HFF-Myc (cell line): ENCODE results near the gene ZFP14.

Experiments used
- DNase-seq: peaks from one replicate; pipeline ENCODE4 v3.0.0-alpha.2; 2011; ENCODE audit warnings: low read depth; ENCODE audit errors: extremely low read depth
- H3K4me3 ChIP-seq: replicated peaks from 2 replicates; pipeline ENCODE4 v1.5.1; 2011; ENCODE audit warnings: low read depth, mild to moderate bottlenecking, control low read depth, low read length
- TF ChIP-seq, protein P1 (sequence below): IDR thresholded peaks from 2 replicates; pipeline ENCODE4 v1.5.1; 2012; ENCODE audit warnings: mild to moderate bottlenecking, low read depth, low read length, control low read depth; ENCODE audit errors: missing control alignments

Gene ZFP14

GRCh38 chr19:36417752-36418286 is 38.8 kb upstream of the ZFP14 start:
- TF ChIP-seq, protein P1, sequence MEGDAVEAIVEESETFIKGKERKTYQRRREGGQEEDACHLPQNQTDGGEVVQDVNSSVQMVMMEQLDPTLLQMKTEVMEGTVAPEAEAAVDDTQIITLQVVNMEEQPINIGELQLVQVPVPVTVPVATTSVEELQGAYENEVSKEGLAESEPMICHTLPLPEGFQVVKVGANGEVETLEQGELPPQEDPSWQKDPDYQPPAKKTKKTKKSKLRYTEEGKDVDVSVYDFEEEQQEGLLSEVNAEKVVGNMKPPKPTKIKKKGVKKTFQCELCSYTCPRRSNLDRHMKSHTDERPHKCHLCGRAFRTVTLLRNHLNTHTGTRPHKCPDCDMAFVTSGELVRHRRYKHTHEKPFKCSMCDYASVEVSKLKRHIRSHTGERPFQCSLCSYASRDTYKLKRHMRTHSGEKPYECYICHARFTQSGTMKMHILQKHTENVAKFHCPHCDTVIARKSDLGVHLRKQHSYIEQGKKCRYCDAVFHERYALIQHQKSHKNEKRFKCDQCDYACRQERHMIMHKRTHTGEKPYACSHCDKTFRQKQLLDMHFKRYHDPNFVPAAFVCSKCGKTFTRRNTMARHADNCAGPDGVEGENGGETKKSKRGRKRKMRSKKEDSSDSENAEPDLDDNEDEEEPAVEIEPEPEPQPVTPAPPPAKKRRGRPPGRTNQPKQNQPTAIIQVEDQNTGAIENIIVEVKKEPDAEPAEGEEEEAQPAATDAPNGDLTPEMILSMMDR = no peak
- peak; percentile 11 for DNase-seq
- peak overlapping the region; percentile 67 for H3K4me3 ChIP-seq

GRCh38 chr19:36409841-36410240 is 30.8 kb upstream of the ZFP14 start:
- no peak for DNase-seq
- no peak overlapping the region for H3K4me3 ChIP-seq
- TF ChIP-seq, protein P1 = no peak

- DNase-seq = no peak
- H3K4me3 ChIP-seq = no peak overlapping the region
- TF ChIP-seq, protein P1 = no peak
These were observed 29.1 kb upstream of the ZFP14 start for GRCh38 chr19:36408101-36408500.

- TF ChIP-seq, protein P1 = no peak
- no peak overlapping the region for H3K4me3 ChIP-seq
- DNase-seq = no peak
These were observed 25.5 kb upstream of the ZFP14 start for GRCh38 chr19:36404498-36404897.

DNA sequence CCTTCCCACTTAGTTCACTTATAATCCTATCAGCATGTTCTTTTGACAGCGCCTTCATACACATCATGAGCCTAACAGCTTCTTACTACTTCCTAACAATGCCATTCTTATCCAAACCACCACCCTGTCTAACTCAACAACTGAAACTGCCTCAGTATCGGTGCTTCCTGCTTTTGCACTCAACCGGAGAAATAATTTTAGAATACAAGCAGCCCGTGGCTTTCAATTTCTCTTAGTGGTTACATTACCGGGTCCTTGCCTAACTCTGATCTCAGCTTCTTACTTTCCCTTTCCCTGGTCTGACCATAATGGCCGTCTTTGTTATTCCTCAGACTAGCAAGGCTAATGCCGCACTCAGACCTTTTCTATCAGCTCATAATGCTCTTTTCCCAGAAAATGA is 22.5 kb upstream of the ZFP14 start:
- TF ChIP-seq, protein P1 = no peak
- no peak overlapping the region for H3K4me3 ChIP-seq
- DNase-seq = no peak

- no peak for DNase-seq
- TF ChIP-seq, protein P1 = no peak
- H3K4me3 ChIP-seq = no peak overlapping the region
These were observed 19.6 kb upstream of the ZFP14 start for GRCh38 chr19:36398571-36398970.
